Islet of Langerhans (tissue), 1 donor: ENCODE results near the gene LMTK2.

Experiments used
- FAIRE-seq: peaks from one replicate; lab custom pipeline; 2011; peaks lifted over from hg19 to GRCh38; lab: Jason Lieb, UNC

The LMTK2 gene

DNA sequence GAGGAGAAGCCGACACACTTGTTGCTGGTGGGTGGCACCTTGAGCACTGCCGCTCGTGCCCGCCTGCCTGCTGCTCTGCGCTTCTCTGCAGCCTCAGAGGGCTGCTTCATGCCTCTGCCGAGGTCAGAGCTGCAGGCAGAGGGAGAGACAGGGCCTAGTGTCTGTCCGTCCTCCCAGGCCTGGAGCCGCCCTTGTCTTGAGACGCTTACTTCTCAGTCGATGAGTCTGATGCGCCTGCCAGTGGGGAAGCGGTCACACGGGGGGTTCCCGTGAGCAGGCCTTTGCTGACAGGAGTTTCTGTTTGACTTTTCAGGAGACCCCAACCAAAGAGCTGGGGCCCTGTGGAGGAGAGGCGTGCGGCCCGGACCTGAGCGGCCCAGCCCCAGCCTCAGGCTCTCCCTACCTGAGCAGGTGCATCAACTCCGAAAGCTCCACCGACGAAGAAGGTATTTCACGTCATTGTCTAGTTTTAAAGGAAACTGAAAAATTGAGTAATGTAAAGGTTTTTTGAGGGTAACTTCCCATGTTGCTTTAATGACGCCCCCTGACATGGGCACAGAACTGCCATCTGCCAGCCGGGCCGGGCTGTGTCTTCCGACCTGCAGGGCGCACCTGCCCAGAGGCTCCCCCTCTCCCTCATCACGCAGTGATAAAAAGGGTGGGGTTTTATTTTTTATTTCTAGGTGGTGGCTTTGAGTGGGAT, 96.8 kb downstream of the LMTK2 start:
- FAIRE-seq: no peak

DNA sequence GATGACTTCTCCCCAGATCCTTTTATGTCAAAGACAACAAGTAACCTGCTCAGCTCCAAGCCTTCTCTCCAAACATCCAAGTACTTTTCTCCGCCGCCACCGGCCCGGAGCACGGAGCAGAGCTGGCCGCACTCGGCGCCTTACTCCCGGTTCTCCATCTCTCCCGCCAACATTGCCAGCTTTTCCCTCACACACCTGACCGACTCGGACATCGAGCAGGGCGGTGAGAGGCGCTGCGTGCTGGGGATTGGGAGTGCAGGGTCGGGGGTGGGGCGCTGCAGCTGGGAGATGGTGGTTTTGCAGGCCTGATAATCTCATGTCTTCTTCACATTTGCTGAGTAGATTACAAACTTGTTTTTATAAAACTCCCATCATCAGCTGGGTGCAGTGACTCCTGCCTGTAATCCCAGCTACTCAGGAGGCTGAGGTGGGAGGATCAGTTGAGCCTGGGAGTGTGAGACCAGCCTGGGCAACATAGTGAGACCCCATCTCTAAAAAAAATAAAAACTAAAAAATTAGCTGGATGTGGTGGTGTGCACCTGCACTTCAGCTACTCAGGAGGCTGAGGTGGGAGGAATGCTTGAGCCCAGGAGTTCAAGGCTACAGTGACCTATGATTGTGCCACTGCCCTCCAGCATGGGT, 97.4 kb downstream of the LMTK2 start:
- FAIRE-seq: no peak

DNA sequence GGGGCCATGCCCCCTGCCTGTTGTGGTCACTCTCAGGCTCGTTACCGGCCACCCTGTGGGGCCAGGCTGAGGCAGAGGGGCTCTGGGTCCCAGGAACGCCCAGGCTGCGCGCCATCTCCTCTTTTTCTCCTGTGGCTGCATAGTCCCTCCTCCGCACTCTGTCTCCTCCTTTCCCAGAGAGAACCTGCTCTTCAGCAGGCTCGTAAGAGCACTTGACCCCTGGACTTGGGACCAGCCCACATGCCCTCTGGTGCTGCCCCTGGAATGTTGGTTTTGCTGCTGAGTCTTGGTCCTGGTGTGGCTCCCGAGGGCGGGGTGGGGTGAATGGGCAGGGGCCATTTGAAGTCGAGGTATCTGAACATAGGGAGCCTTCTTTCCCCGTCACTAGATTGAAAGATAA, 98.0 kb downstream of the LMTK2 start:
- FAIRE-seq: no peak

DNA sequence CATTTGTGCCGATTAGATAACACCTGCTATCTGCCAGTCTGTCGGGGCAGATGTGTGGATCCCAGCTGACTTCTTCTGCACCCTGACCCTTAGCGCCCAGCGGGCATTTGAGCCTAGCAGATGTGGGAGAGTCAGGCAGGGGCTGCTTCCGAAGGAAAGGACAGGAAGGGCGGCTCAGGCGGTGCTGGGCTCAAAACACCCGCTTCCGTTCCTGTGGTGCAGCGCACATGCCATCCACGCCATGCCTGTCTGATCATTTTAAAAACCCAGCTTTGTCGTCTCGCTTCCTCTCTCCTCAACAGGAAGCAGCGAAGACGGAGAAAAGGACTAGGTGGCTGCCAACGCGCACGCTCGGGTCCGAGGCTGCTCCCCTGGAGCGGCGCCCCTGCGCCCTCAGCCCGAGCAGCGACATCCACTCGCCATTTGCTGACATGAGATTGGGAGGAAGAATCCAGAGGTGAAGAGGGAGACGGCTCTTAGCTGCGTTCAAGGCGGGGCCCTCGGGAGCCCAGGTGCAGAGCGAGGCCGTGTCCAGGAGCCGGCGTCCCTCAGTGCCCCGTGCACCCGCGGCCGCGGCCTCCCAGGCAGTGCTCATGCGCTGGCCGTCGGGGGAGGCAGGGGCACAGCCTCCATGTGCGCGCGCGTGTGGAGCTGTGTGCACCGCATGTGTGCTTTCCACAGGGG, 98.6 kb downstream of the LMTK2 start:
- no peak for FAIRE-seq

DNA sequence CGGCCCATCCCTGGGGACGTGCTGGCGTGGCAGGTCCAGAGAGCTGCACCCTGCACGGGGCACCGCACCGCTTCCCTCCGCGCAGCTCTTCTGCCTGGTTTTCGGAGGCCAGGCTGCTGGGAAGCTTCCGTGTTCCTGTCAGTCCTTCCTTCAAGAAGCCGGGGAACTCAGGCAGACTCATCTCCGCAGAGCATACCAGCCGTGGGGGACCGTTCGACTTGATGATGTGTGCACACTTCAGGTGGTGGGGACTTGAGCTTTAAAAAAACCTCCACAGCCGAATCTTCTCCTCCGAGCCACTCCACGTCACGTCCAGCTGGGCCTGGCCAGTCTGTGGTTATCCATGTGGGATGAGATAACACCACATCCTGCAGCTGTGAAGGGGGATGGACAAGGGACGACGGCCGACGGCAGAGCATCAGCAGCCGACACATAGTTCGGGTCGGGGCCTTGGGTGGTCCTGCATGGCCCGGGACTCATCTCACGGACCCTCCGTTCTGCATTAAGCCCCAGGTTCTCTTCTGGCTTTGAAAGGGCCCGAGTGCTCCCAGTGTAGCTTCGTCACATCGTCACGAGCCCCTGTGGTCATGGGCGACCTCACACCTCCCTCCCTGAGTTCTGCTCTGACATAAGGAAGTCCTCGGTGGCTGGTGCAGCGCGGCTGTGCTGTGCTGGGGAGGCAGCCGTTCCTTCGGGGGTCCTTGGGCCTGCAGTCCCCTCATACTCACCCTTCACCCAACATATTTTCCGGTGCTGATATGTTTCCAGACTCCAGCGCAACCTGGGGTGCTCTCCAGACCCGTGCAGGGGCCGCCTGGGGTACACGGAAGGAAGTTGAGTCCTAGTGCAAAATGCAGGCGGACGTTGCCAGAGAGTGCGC, 100.0 kb downstream of the LMTK2 start:
- FAIRE-seq: no peak

DNA sequence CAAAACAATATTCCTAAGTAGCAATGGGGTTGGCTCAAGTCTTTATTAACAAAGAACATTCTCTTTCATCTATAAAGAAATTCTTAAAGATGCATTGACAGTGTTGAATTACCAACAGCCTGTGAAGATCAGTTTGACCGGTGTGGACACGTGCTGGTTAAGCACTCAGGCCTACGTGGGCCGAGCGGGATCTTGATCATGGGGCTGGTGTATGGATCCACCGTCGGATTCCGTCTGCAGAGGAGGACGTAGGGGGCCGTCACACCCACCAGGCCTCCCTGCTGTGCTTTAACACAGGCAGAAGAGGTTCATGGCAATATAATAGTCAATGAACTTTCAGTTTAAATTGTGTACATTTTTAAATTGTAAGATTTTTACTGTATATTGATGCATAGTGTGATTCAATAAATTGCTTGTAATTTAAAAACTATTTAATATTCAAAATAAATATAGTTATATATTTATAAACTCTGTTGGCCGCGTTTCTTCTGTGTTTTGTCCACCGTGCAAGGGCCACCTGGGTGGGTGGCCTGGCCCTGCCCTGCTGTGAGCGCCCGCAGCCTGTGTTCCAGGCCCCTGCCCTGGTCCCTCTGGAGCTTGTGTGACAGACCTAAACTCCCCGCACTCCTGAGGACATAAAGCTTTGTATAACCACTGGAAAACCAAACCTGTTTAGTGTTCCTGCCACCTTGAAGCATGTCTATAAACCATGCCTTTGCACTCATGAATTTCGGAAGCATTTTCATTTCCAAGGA, 102.7 kb downstream of the LMTK2 start:
- FAIRE-seq: peak; percentile 27

DNA sequence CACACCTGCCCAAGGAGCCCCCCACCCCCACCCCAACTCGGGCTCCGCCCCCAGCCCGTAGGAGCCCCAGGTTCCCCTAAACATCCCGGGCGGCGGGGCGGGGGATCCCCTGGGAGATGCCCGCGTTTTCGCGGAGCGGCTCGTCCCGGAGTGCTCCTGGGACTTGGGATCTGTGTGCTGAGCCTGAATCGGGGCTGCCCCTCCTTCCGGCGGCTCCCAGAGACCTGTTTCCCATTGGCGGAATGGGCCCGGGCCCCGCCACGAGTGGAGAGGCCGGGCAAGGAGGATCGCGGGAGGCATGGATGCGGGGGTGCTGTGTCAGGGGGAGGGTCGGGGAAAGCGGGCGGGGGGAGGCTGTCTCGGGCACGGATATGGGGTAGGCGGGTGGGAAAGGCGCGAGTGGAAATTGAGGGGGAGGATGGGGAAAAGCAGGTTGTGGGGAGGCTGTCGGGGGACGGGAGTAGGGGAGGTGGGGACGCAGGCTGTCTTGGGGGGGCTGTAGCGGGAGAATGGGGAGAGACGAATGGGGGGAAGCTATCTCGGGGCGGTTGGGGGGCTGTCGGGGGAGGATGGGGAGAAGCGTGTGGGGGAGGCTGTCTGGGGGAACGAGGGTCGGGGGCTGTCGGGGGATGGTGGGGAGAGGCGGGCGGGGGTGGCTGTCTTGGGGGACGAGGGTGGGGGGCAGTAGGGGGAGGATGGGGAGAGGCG, 104.0 kb downstream of the LMTK2 start:
- no peak for FAIRE-seq

DNA sequence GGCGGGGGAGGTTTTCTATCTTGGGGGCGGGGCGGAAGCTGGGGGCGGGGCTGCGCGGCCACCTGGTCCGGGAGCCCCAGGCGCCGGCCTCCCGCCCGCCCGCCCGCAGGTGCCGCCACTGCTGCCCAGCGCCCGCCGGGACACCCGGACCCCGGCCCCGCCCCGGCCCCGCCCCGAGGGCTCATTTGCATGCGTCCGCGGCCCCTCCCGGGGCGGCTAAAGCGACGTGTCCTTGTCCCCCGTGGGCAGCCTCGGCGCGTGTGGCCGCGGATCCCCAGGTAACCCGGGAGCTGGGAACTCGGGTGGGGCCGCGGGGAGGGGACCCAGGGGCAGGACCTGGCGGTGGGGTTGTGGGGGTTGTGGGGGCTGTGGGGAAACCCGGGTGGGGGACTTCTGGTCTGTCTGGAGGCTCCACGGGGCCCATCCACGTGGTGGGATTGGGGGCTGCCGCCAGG, 104.6 kb downstream of the LMTK2 start, which contains the start of gene BHLHA15:
BHLHA15 (plus strand) TSS at position 219 of the 455 bp plus-strand sequence. CDS start 871 bp downstream, outside the sequence.
- no peak for FAIRE-seq

DNA sequence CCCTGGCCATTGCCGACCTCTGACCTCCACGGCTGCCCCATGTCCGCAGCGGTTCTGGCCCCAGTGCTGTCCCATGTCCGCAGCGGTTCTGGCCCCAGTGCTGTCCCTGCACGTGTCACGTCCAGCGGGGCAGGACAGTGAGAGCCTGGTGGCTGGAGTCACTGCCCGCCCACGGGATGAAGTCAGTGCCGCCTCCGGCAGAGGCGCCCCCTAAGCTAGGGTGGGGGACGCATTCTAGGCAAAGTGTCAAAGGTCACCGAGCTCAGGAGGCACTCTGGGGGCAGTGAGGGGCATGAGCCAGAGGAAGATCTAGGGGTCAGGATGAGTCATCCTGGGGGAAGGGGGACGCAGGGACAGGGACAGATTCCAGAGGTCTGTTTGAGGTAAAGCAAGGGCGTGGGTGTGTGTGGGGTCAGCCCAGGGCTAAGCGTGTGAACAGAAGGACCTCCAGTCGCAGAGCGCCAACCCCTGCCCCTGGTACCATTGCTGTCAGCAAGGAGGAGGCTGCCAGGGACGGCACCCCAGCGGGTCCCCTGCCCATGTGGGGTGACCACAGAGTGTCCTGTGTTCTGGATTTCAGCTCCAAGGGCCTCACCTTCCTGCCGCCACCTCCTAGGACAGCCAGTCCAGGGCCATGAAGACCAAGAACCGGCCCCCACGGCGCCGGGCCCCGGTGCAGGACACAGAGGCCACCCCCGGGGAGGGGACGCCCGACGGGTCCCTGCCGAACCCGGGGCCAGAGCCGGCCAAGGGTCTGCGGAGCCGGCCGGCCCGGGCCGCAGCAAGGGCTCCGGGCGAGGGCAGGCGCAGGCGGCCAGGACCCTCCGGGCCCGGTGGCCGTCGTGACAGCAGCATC, 105.2 kb downstream of the LMTK2 start:
- no peak for FAIRE-seq

DNA sequence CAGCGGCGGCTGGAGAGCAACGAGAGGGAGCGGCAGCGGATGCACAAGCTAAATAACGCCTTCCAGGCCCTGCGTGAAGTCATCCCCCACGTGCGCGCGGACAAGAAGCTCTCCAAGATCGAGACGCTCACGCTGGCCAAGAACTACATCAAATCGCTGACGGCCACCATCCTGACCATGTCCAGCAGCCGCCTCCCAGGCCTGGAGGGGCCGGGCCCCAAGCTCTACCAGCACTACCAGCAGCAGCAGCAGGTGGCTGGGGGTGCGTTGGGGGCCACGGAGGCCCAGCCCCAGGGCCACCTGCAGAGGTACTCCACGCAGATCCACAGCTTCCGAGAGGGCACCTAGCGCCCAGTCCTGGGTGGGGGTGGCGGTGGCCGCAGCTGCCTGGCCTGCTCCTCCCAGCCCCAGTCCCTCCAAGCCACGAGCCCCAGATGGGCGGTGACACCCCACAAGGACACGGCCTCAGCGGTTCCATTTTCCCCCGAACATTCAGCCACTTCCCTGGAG, 105.9 kb downstream of the LMTK2 start:
- FAIRE-seq: no peak

DNA sequence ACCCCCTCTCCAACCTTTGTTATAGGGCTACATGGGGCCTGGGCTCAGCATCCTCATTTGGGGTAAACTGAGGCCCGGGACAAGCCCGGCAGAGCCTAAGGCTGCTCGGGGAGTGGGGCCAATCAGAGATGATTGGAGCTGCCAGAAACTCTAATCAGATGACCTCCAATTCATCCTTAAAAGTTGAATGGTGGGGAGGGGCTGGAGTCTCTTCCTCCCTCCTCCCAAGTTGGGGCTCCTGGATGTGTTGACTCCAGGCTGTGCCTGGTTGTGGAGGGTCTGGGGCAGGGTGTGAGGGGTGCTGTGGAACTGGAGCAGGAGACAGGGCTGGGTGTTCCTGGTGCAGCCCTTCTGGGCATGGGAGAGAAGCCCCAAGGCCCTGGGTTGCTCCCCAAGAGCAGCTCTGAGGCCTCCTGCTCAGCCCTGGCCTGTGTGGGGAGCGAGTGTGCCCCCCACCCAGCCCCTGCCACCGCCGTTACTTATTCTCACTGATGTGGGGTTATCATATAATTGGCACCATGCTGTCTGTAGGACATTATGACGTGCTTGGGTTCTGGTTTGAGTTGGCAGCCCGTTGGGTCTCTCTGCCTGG, 106.7 kb downstream of the LMTK2 start:
- no peak for FAIRE-seq

DNA sequence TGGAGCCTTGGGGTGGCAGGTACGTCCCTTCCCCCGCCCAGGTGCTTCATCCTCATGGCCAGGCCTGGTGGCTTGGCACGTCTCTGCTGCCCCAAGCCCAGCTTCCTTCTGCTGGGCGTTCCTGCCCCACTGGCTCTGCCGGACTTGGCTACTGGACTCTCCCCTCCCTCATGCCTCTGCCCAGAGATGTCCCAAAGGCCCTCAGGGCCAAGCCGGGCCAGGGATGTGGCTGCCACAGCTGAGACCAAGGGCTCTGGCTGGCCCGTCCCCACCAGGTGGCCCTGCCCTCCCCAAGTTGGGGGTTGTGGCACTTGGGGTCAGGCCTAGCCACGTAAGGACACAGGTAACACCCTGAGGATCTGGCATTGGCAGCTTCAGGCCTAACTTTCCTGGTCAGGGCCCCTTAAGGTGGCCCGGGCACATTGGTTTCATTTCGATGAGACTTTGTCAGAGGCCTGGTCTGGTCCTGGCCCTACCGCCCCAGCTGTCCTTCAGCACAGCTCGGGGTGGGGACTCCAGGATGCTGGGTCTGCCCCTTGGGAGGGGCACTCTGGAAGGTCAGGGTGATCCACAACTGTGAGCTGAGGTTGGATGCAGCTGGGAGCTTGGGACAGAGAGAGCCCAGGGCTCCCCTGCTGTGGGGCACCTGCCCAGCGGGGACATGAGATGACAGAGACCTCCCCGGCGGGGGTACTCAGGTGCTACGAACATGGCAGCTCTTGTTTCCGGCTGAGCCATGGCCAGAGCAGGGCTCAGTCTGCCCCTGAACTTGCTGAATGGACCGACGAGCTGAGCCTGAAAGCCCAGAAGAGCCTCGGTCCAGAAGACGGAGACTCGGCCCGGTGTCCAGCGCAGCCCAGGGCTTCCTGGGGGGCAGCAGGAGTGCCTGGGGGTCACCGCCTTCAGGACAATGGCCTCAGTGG, 107.5 kb downstream of the LMTK2 start:
- FAIRE-seq: no peak

DNA sequence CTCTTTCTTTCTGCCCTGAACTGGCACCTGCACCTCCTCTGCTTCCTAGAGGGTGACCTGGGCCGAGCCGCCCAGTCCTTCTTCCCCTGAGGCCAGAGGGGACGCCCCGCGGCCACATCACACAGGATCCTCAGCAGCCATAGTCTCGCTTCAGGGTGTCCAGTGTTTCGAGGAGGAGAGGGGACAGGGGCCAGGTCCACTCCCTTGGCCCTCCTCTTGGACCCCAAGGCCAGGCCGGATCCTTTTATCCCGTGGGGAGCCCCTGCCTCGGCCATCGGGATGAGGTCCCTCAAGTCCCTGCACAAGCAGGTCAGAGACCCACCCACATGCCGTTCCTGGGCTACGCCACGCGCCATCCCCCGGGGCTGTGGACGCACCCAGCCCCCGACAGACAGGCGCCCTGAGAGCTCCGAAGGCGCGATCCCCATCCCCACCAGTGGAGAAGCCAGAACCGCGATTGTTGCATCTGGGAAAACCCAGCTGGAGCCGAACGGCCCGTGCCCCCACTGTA, 108.2 kb downstream of the LMTK2 start:
- FAIRE-seq: no peak

DNA sequence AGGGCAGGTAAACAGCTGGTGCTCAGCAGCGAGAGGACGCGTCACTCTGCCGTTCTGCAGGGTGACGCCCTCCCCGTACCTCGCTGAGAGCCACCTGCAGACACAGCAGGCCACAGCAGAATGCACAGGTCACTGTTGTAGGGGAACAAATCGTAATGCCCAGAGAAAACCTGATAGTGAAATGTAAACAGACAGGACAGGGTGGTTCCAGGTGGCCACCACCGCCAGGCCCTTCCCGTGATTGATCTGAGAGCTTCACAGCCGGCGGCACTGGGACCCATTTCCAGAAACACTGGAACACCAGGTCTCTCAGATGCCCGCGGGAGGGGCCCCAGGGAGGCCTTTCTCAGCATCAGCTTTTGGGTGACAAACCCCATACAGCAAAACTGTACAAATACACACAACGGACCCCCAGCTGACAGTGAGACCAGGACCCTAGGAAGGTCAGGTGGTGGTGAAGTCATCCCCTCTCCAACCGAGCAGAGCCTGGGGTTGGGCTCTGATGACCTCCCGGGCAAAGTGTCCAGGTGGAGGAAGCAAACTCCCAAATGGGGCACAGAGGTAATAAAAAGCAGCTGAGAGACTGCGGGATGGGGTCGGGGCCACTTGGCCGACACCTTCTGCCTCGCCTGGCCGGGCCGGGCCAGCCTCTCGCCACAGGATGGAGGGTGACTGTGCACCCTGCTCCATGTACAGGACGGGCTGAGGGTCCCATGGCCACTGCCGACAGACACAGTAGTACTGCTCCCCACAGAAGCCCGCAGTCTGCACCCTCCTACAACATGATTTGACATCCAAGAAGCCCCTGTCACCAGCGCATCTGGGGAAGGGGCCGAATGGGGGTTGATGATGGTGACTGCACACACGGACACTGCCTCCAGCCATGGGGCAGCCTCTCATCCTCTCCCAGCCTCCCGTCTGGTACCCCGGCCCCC, 109.2 kb downstream of the LMTK2 start:
- no peak for FAIRE-seq

DNA sequence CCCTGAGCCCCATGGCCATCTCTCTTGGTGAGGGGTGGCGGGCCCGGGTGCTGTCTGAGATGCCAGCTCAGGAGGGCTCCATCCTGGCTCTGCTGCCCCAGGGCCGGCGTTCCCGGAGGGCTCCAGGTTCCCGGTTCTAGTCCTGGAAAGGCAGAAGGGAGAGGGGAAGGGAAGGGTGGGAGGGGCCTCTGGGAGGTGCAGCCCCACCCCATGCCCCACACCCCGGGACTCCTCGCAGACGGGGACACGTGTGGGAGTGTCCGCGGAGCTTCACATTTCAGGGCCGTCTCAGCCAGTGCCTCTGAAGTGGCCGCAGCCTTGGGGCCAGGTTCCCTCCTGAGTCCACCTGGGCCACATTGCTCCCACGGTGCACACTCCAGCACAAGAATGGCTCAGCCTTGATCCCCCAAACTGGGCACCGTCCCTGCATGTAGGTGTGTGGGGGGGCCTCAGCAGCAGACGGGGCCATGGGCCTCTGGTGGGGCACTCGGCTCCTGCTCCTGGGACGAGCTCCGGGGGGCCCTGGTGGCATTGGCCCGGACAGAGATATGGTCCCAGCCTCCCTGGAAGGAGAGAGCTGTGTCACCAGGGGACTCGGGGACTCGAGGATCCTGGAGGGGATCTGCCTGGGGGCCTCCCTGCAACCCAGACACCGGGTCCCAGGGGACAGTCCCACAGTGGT, 110.4 kb downstream of the LMTK2 start:
- FAIRE-seq: no peak
